ENCODE measurements around the gene EFNA5. TPM values are rescaled to one million over a fixed set of nuclear protein-coding genes. Genes with fewer than 3 reads are reported as not detected.

Gene EFNA5
- total RNA-seq, 1 donor from 2014 or later: 57.5 TPM

DNA sequence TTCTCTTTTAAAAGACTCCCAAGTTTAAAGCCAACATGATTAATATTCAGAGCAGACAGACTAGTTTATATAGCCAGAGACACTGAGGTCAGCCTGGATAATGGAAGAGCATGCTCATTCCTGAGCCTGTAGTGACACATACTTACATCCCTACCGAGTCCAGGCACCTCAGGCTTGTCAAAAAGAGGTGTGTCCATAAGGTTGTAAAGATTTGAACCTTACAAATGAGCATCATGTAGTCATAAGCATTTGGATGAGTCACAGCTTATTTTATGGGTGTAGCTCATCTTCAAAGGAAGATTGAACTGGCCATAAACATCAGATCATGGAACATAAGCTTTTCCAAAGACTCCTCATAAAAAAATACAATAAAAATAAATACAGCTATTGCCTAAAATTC lies 333.5 kb downstream of the EFNA5 start:
- no peak for DNase-seq (ENCODE audit: low spot score in 2 of 2, unreplicated experiment in 2 of 2)
- TF ChIP-seq, protein P1, sequence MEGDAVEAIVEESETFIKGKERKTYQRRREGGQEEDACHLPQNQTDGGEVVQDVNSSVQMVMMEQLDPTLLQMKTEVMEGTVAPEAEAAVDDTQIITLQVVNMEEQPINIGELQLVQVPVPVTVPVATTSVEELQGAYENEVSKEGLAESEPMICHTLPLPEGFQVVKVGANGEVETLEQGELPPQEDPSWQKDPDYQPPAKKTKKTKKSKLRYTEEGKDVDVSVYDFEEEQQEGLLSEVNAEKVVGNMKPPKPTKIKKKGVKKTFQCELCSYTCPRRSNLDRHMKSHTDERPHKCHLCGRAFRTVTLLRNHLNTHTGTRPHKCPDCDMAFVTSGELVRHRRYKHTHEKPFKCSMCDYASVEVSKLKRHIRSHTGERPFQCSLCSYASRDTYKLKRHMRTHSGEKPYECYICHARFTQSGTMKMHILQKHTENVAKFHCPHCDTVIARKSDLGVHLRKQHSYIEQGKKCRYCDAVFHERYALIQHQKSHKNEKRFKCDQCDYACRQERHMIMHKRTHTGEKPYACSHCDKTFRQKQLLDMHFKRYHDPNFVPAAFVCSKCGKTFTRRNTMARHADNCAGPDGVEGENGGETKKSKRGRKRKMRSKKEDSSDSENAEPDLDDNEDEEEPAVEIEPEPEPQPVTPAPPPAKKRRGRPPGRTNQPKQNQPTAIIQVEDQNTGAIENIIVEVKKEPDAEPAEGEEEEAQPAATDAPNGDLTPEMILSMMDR (IDR thresholded peaks at IDR 0.05; ENCODE audit: unreplicated experiment): no peak
- Mint-ChIP-seq H3K4me1 (peaks cover 43% of the 10 kb centered on the region), H3K27ac (peak overlapping the region; percentile 32), H3K4me3 (no peak overlapping the region), H3K27me3 (ENCODE audit: low read depth) (no peaks in the 10 kb centered on the region), H3K9me3 (no peaks in the 10 kb centered on the region), H3K36me3 (no peaks in the 10 kb centered on the region)

DNA sequence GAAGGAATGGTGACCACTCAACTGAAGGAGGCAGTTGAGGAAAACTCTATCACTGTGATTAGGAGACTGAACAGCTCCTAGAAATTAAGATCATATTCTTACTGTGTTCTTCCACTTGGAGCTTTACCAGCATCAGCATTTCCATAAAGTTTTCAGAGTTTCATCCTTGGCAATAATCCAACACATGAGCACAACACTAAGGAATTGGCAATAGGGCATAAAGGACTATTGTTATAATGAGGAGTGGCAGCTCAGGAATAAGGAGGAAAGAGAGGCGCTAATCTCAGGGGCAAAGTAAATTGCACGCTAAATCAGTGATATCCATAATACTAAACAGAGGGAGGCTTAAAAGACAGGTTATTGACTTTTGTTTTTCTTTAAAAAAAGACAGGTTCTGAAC lies 338.9 kb downstream of the EFNA5 start:
- no peak overlapping the region for H3K4me3 Mint-ChIP-seq
- H3K27ac Mint-ChIP-seq: no peak overlapping the region
- H3K4me1 Mint-ChIP-seq: peaks cover 8% of the 10 kb centered on the region
- TF ChIP-seq, protein P1 (IDR thresholded peaks at IDR 0.05; ENCODE audit: unreplicated experiment): no peak
- peaks cover 11% of the 10 kb centered on the region for H3K9me3 Mint-ChIP-seq
- DNase-seq (ENCODE audit: low spot score in 2 of 2, unreplicated experiment in 2 of 2): no peak
- H3K27me3 Mint-ChIP-seq (ENCODE audit: low read depth): no peaks in the 10 kb centered on the region
- no peaks in the 10 kb centered on the region for H3K36me3 Mint-ChIP-seq

DNA sequence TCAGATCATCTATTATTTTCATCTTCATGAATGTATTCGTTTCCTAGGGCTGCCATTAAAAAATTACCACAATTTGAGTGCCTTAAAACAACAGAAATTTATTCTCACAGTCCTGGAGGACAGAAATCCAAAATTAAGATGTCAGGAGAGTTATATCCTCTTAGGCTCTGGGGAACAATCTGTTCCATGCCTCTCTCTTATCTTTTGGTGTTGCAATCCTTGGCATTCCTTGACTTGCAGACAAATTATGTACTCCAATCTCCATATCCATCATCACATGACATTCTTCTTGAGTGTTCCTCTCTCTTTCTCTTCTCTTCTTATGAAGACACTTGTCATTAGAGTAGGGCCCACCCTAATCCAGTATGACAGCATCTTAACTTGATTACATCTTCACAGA lies 339.4 kb downstream of the EFNA5 start:
- Mint-ChIP-seq H3K27me3 (ENCODE audit: low read depth) (no peaks in the 10 kb centered on the region), H3K9me3 (peaks cover 11% of the 10 kb centered on the region), H3K4me3 (no peak overlapping the region), H3K27ac (no peak overlapping the region), H3K36me3 (no peaks in the 10 kb centered on the region), H3K4me1 (peaks cover 5% of the 10 kb centered on the region)
- TF ChIP-seq, protein P1 (IDR thresholded peaks at IDR 0.05; ENCODE audit: unreplicated experiment): no peak
- no peak for DNase-seq (ENCODE audit: low spot score in 2 of 2, unreplicated experiment in 2 of 2)

DNA sequence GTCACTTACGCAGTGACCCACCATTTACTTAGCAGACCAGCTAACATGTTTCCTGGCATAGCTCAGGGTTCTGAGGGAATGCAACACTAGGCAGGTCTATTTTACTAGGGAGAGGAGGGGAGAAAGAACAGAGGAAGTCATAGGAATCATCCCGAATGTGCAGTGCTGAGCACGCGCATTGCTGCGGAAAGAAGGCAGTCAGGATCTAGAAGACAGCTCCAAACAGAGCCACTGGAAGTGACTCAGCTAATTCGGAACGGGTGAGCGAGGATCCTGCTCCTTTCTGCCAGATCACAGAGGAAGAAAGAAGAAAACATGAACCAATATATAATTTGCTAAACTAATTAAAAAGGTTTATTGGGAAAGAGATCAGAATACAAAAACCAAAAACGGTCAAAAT lies 339.8 kb downstream of the EFNA5 start:
- no peak overlapping the region for H3K4me3 Mint-ChIP-seq
- no peak for DNase-seq (ENCODE audit: low spot score in 2 of 2, unreplicated experiment in 2 of 2)
- peaks cover 2% of the 10 kb centered on the region for H3K4me1 Mint-ChIP-seq

DNA sequence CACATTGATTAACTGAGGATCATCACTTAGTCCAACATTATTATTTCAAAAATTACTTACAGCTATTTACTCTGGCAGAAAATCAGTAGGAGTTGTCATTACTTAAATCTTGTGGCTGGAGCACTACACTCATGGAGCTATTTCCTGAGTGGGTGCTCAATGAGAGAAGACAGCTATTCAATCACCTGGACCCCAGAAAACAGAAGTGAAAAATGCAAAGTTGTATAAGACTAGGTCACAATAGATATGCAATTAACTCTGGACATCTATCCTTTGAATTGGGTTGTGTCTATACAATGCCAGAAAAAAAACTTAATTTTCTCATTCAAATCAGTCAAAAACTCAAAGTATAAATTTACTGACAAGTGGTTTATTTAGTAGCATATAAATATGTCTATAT lies 340.9 kb downstream of the EFNA5 start:
- Mint-ChIP-seq H3K4me3 (no peak overlapping the region), H3K36me3 (no peaks in the 10 kb centered on the region), H3K4me1 (peaks cover 2% of the 10 kb centered on the region), H3K27me3 (ENCODE audit: low read depth) (no peaks in the 10 kb centered on the region), H3K27ac (no peak overlapping the region), H3K9me3 (peaks cover 11% of the 10 kb centered on the region)
- TF ChIP-seq, protein P1 (IDR thresholded peaks at IDR 0.05; ENCODE audit: unreplicated experiment): no peak
- DNase-seq (ENCODE audit: low spot score in 2 of 2, unreplicated experiment in 2 of 2): no peak

More for the DNA sequence above, 339.8 kb downstream of the EFNA5 start:
- no peaks in the 10 kb centered on the region for H3K36me3 Mint-ChIP-seq
- peaks cover 11% of the 10 kb centered on the region for H3K9me3 Mint-ChIP-seq
- H3K27ac Mint-ChIP-seq: no peak overlapping the region
- H3K27me3 Mint-ChIP-seq (ENCODE audit: low read depth): no peaks in the 10 kb centered on the region
- TF ChIP-seq, protein P1 (IDR thresholded peaks at IDR 0.05; ENCODE audit: unreplicated experiment): no peak

Measured in mesothelial cell of epicardium (in vitro differentiated cells).